Activated CD4-positive, alpha-beta T cell treated with anti-CD3 and anti-CD28 coated beads, Interleukin-2, amount 50 U/mL, for 24 hours (primary cell): ENCODE measurements around the gene IGFBP7.

Experiments
- DNase-seq, 2 donors: peaks; one replicate each; pipeline ENCODE4 v3.0.0-alpha.2; 2020; ENCODE audit warnings: low read depth in 1 of 2, low spot score in 1 of 2

IGFBP7 gene

GRCh38 chr4:57098415-57098814 is 11.8 kb downstream of the IGFBP7 start:
- DNase-seq = no peak

DNA sequence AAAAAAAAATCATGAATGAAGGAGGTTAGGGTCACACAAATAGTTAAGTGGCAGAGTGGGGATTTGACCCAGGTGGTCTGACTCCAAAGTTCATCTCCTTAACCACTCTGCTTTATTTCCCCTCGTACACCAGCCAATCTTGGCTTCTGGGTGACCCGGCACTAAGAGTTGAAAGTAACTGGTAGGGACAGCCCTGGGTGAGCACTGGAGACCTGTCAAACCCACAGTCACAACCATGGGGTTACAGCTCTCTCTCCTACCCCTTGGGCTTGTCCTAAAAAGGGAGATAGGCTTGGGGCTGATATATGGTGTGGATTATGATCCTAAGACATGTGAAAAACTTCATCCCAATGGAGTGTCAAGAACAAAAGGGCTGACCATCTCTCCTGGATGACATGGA is 12.5 kb downstream of the IGFBP7 start:
- DNase-seq = no peak

DNA sequence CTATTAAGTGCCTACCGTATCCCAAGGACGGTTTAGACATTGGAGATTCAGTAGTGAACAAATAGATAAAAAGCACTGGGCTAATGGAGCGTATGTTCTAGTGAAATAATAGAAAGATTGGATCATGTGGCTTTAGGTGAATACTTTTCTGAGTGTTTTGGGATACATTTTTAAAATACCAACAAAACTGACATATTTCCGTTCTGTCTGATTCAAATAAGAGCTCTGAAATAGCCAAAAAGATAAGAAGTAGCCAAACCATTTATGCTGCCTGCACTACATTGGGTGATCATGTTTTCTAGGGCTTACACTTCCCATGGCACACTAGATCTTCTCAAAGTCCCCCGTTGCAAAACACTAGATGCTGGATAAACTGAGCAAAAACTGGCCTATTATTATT is 14.2 kb downstream of the IGFBP7 start:
- DNase-seq = no peak

DNA sequence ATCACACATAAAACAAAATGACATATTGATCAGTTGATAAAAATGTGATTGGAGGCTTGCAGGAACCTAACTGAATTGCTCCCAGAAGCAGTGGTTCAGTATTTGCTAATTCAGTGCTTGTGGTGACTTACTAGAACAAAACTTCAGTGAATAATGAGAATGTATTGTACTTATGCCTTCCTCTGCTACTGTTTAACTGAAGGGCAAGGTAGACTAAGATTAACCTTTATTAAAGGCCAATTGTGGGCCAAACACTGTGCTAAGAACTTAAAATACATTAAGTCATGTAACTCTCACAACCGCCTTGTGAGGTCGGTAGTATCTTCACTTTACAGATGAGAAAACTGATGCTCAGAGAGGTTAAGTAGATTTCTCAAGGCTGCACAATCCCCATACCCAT is 14.9 kb downstream of the IGFBP7 start:
- no peak for DNase-seq

GRCh38 chr4:57094832-57095223 is 15.4 kb downstream of the IGFBP7 start:
- no peak for DNase-seq

DNA sequence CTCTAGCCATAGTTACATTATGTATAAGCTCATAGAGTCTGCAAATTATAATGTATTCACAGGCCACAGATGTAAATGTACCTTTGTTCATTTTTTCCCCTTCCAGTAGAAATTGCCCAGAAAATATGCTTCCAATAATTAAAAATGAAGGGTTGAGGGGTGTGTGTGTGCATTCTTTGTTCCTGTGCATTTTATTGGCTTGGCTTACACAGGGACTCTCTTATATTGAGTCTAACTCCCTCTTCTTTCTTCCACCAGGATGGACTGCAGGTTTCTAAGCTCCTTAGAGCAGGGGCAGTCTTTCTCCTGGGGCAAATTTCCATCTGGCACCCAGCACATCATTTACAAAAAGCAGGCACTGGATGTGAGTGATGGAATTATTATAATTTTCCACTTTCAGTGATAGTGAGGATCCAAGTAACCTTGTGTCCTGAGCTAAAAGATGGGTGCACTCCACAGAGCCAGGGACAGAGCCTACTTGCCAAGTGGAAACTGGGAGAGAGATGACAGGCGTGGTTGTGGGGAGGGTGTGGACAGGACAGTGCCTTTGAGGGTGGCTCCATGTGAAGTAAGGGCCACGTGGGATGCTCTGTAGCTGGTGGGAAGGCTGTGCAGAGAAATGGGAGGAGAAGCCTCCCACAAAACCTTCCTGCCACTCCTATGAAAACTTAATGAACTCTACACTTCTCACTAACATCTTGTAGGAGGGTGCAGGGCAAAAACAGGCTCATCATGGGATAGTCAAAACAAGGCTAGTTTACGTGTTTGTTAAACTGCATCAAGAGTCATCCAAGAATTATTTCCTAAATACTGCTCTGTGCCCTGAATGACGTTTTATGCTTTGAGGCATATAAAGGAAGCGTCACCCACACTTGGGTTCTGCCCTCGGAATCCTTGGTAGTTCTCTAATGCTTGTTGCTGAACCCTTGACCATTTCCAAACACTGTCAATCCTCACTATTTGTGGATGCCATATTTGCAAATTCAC is 16.0 kb downstream of the IGFBP7 start:
- no peak for DNase-seq

- no peak for DNase-seq
These were observed 18.5 kb downstream of the IGFBP7 start for GRCh38 chr4:57091657-57092162.

DNA sequence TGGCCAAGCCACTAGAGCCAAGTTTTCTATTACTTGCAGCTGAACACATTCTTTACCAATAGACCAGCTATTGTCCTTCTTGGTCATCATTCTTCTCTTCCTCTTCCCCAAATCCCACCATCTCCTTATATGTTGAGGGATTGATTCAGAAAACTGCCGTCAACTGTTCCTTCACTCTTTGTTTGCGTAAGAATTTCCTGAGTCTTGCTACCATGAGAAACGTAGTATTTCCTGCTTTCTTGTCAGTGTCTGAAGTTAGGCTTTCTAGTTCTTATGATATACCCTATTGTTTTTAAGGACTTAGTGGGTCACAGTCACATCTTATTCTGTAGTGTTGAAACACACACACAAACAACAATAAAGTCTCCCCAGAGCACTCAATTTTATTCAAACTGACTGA is 20.1 kb downstream of the IGFBP7 start:
- DNase-seq = no peak

DNA sequence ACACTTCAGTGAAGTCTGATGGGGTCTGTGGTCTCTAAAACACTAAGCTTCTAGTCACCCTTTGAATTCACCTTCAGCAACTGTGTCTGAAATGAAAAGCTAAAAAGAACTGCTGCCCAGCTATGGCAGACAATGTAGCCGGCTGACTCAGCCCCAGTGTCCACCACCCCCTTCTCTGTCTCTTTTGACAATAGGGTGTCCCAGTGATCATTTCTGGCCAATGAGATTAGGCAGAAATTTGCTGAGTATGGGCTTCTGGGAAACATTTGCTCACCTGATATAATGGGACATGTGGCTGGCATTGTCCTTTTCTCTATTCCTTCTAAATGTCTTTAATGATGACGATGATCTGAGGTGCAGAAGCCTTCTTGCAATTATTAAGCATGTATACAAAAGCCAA is 20.6 kb downstream of the IGFBP7 start:
- no peak for DNase-seq

- DNase-seq = no peak
These were observed 24.0 kb downstream of the IGFBP7 start for GRCh38 chr4:57086031-57086723.

DNA sequence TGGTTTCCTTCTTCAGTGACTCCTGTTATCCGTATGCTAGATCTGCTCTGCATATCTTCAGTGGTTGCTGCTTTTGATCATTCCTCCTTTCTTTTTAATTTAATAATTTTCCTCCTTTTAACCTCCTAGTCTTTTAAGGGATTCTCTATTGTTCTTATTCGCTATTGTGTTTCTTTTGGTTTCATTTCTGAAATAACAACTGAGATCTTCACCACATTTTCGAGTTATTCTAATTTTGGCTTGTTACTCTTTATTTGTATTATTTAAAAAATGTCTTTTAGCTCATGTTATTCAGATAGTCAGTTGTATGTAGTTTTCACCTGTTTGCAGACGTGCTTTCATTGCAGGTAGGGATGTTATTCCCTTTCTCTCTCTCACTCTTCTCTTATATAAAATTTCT is 24.9 kb downstream of the IGFBP7 start:
- no peak for DNase-seq

DNA sequence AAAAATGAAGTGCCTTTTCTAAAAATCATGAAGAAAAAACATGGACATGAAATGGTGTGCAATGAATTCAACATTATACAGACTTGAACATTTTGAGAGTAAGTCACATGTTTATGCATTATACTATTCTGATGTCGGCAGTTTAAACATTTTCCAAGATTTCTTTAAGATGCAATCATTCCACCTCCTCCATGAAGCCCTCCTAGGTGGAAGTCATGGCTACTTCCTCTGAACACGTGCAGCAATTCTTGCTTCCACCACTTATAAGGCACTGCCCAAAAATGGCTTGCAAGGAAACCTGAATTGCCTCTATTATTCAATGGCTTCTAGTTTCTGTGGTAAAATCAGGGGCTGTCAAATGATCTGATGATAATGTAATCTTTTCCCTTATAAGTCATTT is 25.8 kb downstream of the IGFBP7 start:
- DNase-seq = no peak

DNA sequence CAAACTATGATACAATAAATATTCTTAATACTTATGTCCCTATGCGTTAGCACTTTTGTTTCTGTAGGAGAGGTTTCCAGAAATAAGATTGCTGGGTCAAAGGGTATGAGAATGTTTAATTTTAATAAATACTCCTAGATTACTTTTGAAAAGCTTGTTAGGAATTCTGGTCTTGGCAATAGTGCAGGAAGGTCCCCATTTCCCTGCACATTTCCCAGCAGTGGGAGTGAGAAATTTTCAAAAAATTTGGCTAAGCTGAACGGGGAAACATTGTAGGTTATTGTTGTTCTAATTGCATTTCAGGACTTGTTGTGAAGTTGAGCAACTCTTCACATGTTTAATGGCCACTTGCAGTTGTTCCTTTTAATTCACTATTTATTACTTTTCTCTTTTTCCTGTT is 27.1 kb downstream of the IGFBP7 start:
- no peak for DNase-seq

GRCh38 chr4:57081651-57082621 is 28.2 kb downstream of the IGFBP7 start:
- no peak for DNase-seq

- no peak for DNase-seq
These were observed 29.2 kb downstream of the IGFBP7 start for GRCh38 chr4:57080781-57081650.

DNA sequence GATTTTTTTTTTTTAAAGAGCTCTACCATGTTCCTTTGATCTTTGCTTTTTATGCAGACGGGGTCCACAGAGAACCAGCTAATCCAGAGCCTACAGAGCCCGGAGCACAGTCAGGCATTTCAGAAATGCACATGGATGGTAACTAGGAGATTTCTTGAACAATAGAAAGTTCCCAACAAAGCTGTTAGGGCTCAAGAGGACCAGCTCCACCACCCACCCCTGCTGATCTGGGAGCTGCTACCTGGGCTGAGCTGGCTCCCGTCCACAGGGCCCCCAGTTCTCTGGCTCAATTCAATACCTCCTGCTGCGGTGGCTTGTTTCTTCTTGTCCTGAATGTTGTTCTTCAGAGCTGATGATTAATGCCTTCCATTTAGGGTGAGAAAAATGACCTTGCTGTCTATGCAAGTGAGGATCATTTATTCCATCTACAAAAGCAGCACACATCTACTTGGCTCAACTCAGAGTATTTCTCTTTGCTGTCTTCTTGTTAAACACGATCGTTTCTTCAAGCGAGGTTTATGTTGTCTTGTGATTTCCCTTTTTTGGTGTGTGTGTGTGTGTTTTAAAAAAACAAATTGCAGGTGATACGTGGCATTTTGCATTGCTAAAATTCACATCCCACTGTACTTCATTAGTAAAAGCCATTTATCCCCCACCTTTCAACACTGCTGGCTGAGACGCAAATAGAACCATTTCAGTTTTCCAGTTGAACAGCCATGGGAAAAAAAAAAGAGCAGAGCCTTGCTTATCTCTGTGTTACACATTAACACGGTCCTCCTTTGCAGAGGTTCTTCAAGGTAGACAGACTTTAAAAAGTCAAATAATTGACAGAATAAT is 31.3 kb downstream of the IGFBP7 start:
- no peak for DNase-seq

DNA sequence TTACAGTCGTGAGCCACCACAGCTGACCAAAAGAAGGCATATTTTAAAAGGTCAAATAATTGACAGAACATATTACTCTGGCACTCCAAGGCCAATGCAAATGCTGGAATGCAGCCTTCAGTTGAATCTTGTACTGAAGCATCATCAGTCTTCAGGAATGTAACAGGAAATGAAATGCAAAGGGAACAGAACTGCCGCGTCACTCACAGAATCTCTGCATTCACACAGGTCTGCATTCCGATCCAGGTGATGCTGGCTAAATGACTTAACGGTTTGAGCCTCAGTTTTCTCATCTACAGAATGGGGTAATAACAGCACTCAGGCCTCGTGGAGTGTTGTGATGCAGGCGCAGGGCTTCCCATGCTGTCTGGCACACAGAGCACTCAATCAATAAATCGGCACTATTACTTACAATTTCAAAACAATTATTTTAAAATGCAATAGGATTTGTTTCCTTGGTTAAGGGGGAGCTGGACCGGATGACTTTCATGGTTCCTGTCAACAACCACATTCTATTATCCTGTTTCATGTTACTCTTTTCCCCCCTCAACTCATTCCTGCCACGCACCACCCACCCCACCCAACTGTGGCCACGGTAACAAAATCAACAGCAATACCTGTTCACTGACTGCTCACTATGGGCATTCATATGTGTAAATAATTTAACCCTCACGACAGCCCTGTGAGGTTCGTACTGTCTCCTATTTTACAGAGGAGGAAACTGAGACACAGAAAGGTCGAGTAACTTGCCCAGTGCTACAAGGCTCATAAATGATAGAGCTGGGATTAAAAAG is 32.4 kb downstream of the IGFBP7 start:
- DNase-seq = no peak

DNA sequence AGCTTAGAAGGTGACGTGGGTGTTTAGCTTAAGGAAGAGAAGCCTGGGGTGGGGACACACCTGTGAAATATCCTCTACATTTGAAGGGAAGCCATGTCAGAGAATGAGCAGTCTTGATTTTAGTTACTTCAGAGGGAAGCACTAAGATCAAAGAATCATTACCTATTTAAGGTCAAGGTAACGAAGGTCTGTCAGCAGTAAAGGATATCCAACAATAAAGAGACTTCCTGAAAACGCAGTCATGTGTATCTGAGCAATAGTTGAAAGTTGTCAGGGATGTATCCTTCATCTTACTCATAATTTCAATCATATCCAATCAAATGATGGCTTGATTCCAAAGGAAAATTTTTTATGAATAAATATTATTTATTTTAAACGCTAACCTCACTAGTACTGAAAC is 33.5 kb downstream of the IGFBP7 start:
- DNase-seq = no peak
